SK-N-SH (cell line): ENCODE measurements around the gene TMEM178A. TPM values are rescaled to one million over a fixed set of nuclear protein-coding genes. Genes with fewer than 3 reads are reported as not detected.

Experiments used
- CTCF ChIA-PET: fragments of 300-600, 350-600 bp; formaldehyde crosslinking; extraction: SDS; loops from one replicate; lab custom pipeline; 2021; lab: Yijun Ruan, JAX
- POLR2A ChIA-PET: fragments of 350-600 bp; sonication (Branson Sonifier 250); formaldehyde crosslinking; extraction: SDS; loops from one replicate; lab custom pipeline; 2020; ENCODE audit warnings: antibody characterized with exemption, inconsistent platforms; lab: Yijun Ruan, JAX
- DNase-seq: peaks from one replicate; pipeline ENCODE4 v3.0.0; 2012
- H2AFZ ChIP-seq: fragments of 200-600 bp; sonication (generic); 2 replicates; pipeline ENCODE4 v1.8.1; 2016; ENCODE audit warnings: antibody characterized with exemption, mild to moderate bottlenecking, low read depth
- H3F3A ChIP-seq: fragments of 200-600 bp; sonication (generic); replicated peaks from 2 replicates; pipeline ENCODE3; 2016; ENCODE audit warnings: antibody characterized with exemption, mild to moderate bottlenecking; ENCODE audit not compliant: insufficient read depth
- H3K27ac ChIP-seq, 2 experiments: fragments of 200-500 bp in 1 of 2; fragments of 200-600 bp in 1 of 2; sonication (Bioruptor generic) in 1 of 2; sonication (generic), shearing (Covaris generic) in 1 of 2; 2 replicates each; pipeline versions ENCODE4 v1.5.1 to v1.6.1; 2014 to 2016; ENCODE audit warnings: low read depth in 2 of 2, inconsistent platforms in 1 of 2, low read length in 1 of 2, mild to moderate bottlenecking in 1 of 2, mixed read lengths in 1 of 2
- H3K27me3 ChIP-seq: fragments of 200-600 bp; sonication (generic), shearing (Covaris generic); 2 replicates; pipeline ENCODE4 v1.6.1; 2016; ENCODE audit warnings: mixed run types; ENCODE audit not compliant: insufficient read depth
- H3K36me3 ChIP-seq, 2 experiments: fragments of 200-500 bp in 1 of 2; fragments of 200-600 bp in 1 of 2; sonication (Bioruptor generic) in 1 of 2; sonication (generic) in 1 of 2; replicated peaks in 1 of 2; 2 replicates each; pipeline versions ENCODE3 to v1.5.1; 2014 to 2016; ENCODE audit warnings: low read length in 1 of 2, mild to moderate bottlenecking in 1 of 2; ENCODE audit not compliant: insufficient read depth in 2 of 2, control insufficient read depth in 1 of 2
- H3K4me1 ChIP-seq, 2 experiments: fragments of 200-500 bp in 1 of 2; fragments of 200-600 bp in 1 of 2; sonication (Bioruptor generic) in 1 of 2; sonication (generic), shearing (Covaris generic) in 1 of 2; 2 replicates each; pipeline versions ENCODE4 v1.5.1 to v1.6.1; 2014 to 2016; ENCODE audit warnings: low read depth in 1 of 2, low read length in 1 of 2, mixed run types in 1 of 2; ENCODE audit not compliant: insufficient read depth in 2 of 2, control insufficient read depth in 1 of 2
- H3K4me2 ChIP-seq: fragments of 200-600 bp; sonication (generic), shearing (Covaris generic); 2 replicates; pipeline ENCODE4 v1.6.1; 2017; ENCODE audit warnings: mixed run types
- H3K4me3 ChIP-seq, 2 experiments: fragments of 200-500 bp in 1 of 2; fragments of 200-600 bp in 1 of 2; sonication (Bioruptor generic) in 1 of 2; sonication (generic), shearing (Covaris generic) in 1 of 2; 2 replicates each; pipeline versions ENCODE4 v1.5.1 to v1.8.1; 2014 to 2016; ENCODE audit warnings: low read depth in 2 of 2, inconsistent platforms in 1 of 2, low read length in 1 of 2, mild to moderate bottlenecking in 1 of 2, mixed read lengths in 1 of 2, moderate library complexity in 1 of 2
- H3K79me2 ChIP-seq: fragments of 200-600 bp; sonication (generic); 2 replicates; pipeline ENCODE4 v1.8.1; 2017; ENCODE audit warnings: mild to moderate bottlenecking; ENCODE audit not compliant: insufficient read depth
- H3K9ac ChIP-seq: fragments of 200-600 bp; sonication (generic); 2 replicates; pipeline ENCODE4 v1.6.1; 2017; ENCODE audit warnings: mixed run types
- H3K9me2 ChIP-seq: fragments of 200-600 bp; sonication (generic); 2 replicates; pipeline ENCODE4 v1.6.1; 2017; ENCODE audit warnings: mixed run types
- H3K9me3 ChIP-seq: fragments of 200-600 bp; sonication (generic); 2 replicates; pipeline ENCODE4 v1.6.1; 2017; ENCODE audit warnings: mixed run types, mild to moderate bottlenecking, moderate library complexity
- H4K20me1 ChIP-seq: fragments of 200-600 bp; sonication (generic); 2 replicates; pipeline ENCODE4 v1.6.1; 2017; ENCODE audit warnings: mild to moderate bottlenecking, mixed run types; ENCODE audit not compliant: insufficient read depth
- ELF1 ChIP-seq: IDR thresholded peaks from 2 replicates; pipeline ENCODE4 v1.4.0; 2012
- EP300 ChIP-seq, 2 experiments: IDR thresholded peaks; 2 replicates each; pipeline versions ENCODE4 v1.4.0 to v1.6.1; 2012; ENCODE audit warnings: borderline replicate concordance in 1 of 2, low read depth in 1 of 2, low read length in 1 of 2
- EZH2phosphoT487 ChIP-seq: fragments of 200-600 bp; sonication (generic); IDR thresholded peaks from 2 replicates; pipeline ENCODE4 v1.6.1; 2017; ENCODE audit warnings: low read depth, mixed run types, mild to moderate bottlenecking, antibody characterized with exemption, moderate library complexity, borderline replicate concordance
- FOSL2 ChIP-seq: IDR thresholded peaks from 2 replicates; pipeline ENCODE4 v1.4.0; 2012; ENCODE audit warnings: low read depth, mild to moderate bottlenecking, moderate library complexity, borderline replicate concordance
- FOXM1 ChIP-seq: IDR thresholded peaks from 2 replicates; pipeline ENCODE4 v1.4.0; 2012; ENCODE audit warnings: low read depth, mild to moderate bottlenecking
- GABPA ChIP-seq: IDR thresholded peaks from 2 replicates; pipeline ENCODE4 v1.4.0; 2012; ENCODE audit warnings: low read depth, mild to moderate bottlenecking
- GATA2 ChIP-seq: sonication (generic); formaldehyde crosslinking; IDR thresholded peaks from 2 replicates; pipeline ENCODE4 v1.5.0; 2020; ENCODE audit warnings: mild to moderate bottlenecking, missing genetic modification reagents
- MEF2A ChIP-seq: IDR thresholded peaks from 2 replicates; pipeline ENCODE4 v1.4.0; 2012; ENCODE audit warnings: low read depth, borderline replicate concordance
- MXI1 ChIP-seq: IDR thresholded peaks from 2 replicates; pipeline ENCODE4 v1.6.1; 2012; ENCODE audit warnings: mild to moderate bottlenecking, low read depth, low read length, improper control_type of control experiment
- POLR2AphosphoS5 ChIP-seq: IDR thresholded peaks from 2 replicates; pipeline ENCODE4 v1.6.1; 2012; ENCODE audit warnings: low read depth, low read length
- RAD21 ChIP-seq: IDR thresholded peaks from 2 replicates; pipeline ENCODE4 v1.6.1; 2012; ENCODE audit warnings: mild to moderate bottlenecking, low read length
- RCOR1 ChIP-seq: fragments of 150-350 bp; IDR thresholded peaks from 2 replicates; pipeline ENCODE4 v1.6.1; 2017; ENCODE audit warnings: antibody characterized with exemption, low read length
- RXRA ChIP-seq: IDR thresholded peaks from 2 replicates; pipeline ENCODE4 v1.4.0; 2012; ENCODE audit warnings: low read depth, mild to moderate bottlenecking, borderline replicate concordance
- TAF1 ChIP-seq: IDR thresholded peaks from 2 replicates; pipeline ENCODE4 v1.6.1; 2012; ENCODE audit warnings: low read depth, mild to moderate bottlenecking, low read length, moderate library complexity, borderline replicate concordance
- TEAD4 ChIP-seq: IDR thresholded peaks from 2 replicates; pipeline ENCODE4 v1.4.0; 2012; ENCODE audit warnings: mild to moderate bottlenecking, borderline replicate concordance; ENCODE audit not compliant: insufficient read depth
- WGBS: methylation state at CpG from one replicate; pipeline ENCODE4 v1.1.6; 2017; ENCODE audit warnings: low lambda C conversion rate; 5-methylcytosine and 5-hydroxymethylcytosine counted together
- polyA plus RNA-seq, 3 experiments: library from polyadenylated mRNA; depleted of rRNA; stranded (reverse); fragments of >200 nt; gene quantifications; 2 replicates each; pipeline ENCODE4 v1.2.3, GENCODE V29; 2012
- TF ChIP-seq, protein P1 (sequence below): IDR thresholded peaks from 2 replicates; pipeline ENCODE4 v1.4.0; 2012; ENCODE audit warnings: low read depth, borderline replicate concordance
- TF ChIP-seq, protein P2 (sequence below): IDR thresholded peaks from 2 replicates; pipeline ENCODE4 v1.4.0; 2012; ENCODE audit warnings: low read depth, borderline replicate concordance
- TF ChIP-seq, protein P3 (sequence below): IDR thresholded peaks from 2 replicates; pipeline ENCODE4 v1.6.1; 2012; ENCODE audit warnings: mild to moderate bottlenecking, low read depth, low read length, moderate library complexity

The TMEM178A gene
- polyA plus RNA-seq, 1 of the 3 experiments (the other 2 are of a cell fraction), result 0.84 TPM

DNA sequence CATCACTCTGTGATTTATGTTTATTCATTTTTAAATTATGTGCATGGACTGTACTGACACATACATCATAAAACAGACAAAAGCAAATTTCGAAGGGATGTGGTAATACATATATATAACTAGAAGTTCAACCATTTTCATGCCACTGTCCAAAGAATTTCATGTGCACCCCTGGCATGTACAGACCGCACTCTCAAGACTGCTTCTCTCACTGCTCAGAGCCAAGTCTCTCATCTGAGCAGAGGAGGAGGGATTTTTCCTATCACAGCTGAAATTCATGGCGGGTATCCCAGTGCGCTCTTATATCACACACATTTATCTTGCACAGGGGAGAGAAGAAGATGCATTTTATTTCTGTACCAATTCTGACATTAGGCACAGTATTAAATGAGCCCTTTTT, 5.9 kb downstream of the TMEM178A start:
- H3K36me3 ChIP-seq, result no peaks in the 10 kb centered on the region
- no peak overlapping the region for H2AFZ ChIP-seq
- H3K27ac ChIP-seq, result no peak overlapping the region
- H3K9ac ChIP-seq, result no peak overlapping the region
- no peaks in the 10 kb centered on the region for H3K9me3 ChIP-seq
- DNase-seq, result no peak
- H3K4me2 ChIP-seq, result no peak overlapping the region
- no peak overlapping the region for H3K4me3 ChIP-seq
- TF ChIP-seq MEF2A (no peak), MXI1 (no peak), TAF1 (no peak), FOXM1 (no peak), GATA2 (CRISPR knock-in tag) (no peak), EP300 (IDR thresholded peaks at IDR 0.05; ENCODE audit: borderline replicate concordance in 1 of 2, low read depth in 1 of 2, low read length in 1 of 2) (no peak), GABPA (no peak), POLR2AphosphoS5 (no peak), FOSL2 (no peak), EZH2phosphoT487 (no peak), RCOR1 (no peak), TEAD4 (no peak), RXRA (no peak), RAD21 (no peak), ELF1 (no peak)
- TF ChIP-seq, protein P1, sequence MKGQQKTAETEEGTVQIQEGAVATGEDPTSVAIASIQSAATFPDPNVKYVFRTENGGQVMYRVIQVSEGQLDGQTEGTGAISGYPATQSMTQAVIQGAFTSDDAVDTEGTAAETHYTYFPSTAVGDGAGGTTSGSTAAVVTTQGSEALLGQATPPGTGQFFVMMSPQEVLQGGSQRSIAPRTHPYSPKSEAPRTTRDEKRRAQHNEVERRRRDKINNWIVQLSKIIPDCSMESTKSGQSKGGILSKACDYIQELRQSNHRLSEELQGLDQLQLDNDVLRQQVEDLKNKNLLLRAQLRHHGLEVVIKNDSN, result no peak
- TF ChIP-seq, protein P2, sequence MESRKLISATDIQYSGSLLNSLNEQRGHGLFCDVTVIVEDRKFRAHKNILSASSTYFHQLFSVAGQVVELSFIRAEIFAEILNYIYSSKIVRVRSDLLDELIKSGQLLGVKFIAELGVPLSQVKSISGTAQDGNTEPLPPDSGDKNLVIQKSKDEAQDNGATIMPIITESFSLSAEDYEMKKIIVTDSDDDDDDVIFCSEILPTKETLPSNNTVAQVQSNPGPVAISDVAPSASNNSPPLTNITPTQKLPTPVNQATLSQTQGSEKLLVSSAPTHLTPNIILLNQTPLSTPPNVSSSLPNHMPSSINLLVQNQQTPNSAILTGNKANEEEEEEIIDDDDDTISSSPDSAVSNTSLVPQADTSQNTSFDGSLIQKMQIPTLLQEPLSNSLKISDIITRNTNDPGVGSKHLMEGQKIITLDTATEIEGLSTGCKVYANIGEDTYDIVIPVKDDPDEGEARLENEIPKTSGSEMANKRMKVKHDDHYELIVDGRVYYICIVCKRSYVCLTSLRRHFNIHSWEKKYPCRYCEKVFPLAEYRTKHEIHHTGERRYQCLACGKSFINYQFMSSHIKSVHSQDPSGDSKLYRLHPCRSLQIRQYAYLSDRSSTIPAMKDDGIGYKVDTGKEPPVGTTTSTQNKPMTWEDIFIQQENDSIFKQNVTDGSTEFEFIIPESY, result no peak
- TF ChIP-seq, protein P3, sequence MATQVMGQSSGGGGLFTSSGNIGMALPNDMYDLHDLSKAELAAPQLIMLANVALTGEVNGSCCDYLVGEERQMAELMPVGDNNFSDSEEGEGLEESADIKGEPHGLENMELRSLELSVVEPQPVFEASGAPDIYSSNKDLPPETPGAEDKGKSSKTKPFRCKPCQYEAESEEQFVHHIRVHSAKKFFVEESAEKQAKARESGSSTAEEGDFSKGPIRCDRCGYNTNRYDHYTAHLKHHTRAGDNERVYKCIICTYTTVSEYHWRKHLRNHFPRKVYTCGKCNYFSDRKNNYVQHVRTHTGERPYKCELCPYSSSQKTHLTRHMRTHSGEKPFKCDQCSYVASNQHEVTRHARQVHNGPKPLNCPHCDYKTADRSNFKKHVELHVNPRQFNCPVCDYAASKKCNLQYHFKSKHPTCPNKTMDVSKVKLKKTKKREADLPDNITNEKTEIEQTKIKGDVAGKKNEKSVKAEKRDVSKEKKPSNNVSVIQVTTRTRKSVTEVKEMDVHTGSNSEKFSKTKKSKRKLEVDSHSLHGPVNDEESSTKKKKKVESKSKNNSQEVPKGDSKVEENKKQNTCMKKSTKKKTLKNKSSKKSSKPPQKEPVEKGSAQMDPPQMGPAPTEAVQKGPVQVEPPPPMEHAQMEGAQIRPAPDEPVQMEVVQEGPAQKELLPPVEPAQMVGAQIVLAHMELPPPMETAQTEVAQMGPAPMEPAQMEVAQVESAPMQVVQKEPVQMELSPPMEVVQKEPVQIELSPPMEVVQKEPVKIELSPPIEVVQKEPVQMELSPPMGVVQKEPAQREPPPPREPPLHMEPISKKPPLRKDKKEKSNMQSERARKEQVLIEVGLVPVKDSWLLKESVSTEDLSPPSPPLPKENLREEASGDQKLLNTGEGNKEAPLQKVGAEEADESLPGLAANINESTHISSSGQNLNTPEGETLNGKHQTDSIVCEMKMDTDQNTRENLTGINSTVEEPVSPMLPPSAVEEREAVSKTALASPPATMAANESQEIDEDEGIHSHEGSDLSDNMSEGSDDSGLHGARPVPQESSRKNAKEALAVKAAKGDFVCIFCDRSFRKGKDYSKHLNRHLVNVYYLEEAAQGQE, result no peak
- WGBS, result 61% methylated on average over 4 of the region's 4 CpGs
- H3K27me3 ChIP-seq, result peaks cover 29% of the 10 kb centered on the region
- H3K9me2 ChIP-seq, result no peaks in the 10 kb centered on the region
- ChIA-PET CTCF (no interaction called here), POLR2A (interaction anchor here (0.6 kb wide), 1 partner anchor 532 kb away, joined by 4 read pairs; no protein-coding TSS in a partner anchor)
- no peaks in the 10 kb centered on the region for H4K20me1 ChIP-seq
- H3K4me1 ChIP-seq, result peaks cover 2 to 5% of the 10 kb centered on the region in 2 experiments; a peak in 2 of 4 replicates
- H3F3A ChIP-seq, result no peaks in the 10 kb centered on the region
- no peaks in the 10 kb centered on the region for H3K79me2 ChIP-seq
